Astrocyte of the cerebellum (primary cell): ENCODE results near the gene GPATCH4.

Source experiments
- DNase-seq: peaks from one replicate; pipeline ENCODE4 v3.0.0-alpha.2; 2011; ENCODE audit warnings: low read depth
- H3K4me3 ChIP-seq: 2 replicates; pipeline ENCODE4 v1.5.1; 2011; ENCODE audit warnings: mild to moderate bottlenecking, low read depth, low read length, moderate library complexity
- CTCF ChIP-seq: IDR thresholded peaks from 2 replicates; pipeline ENCODE4 v1.5.1; 2012; ENCODE audit warnings: low read length, low read depth, moderate library complexity, mild to moderate bottlenecking; ENCODE audit errors: missing control alignments
- in situ Hi-C: cut with HindIII; loops from 2 replicates; pipeline ENCODE4 v1.10.0; 2017; ENCODE audit warnings: low sequenced_read_pairs

The GPATCH4 gene

GRCh38 chr1:156593661-156593989, 7.7 kb downstream of the GPATCH4 start:
- no peak overlapping the region for H3K4me3 ChIP-seq
- in situ Hi-C loops, result no loop called here
- DNase-seq, result no peak
- TF ChIP-seq CTCF, result no peak

- in situ Hi-C loops, result no loop called here
- H3K4me3 ChIP-seq, result no peak overlapping the region
- no peak for DNase-seq
- no peak for TF ChIP-seq CTCF
These were observed 8.2 kb downstream of the GPATCH4 start for GRCh38 chr1:156592910-156593660.

GRCh38 chr1:156592158-156592909, 8.9 kb downstream of the GPATCH4 start:
- in situ Hi-C loops, result no loop called here
- no peak for TF ChIP-seq CTCF
- no peak for DNase-seq
- H3K4me3 ChIP-seq, result peak overlapping the region; percentile 74

GRCh38 chr1:156591432-156592157, 9.7 kb downstream of the GPATCH4 start, which contains the start of gene NAXE:
NAXE (plus strand) TSS chr1:156591776; CDS start chr1:156591805, 29 bp downstream.
- in situ Hi-C loops, result no loop called here

GRCh38 chr1:156591181-156591431, 10.2 kb downstream of the GPATCH4 start:
- in situ Hi-C loops, result no loop called here
- no peak for TF ChIP-seq CTCF
- peak overlapping the region; percentile 74 for H3K4me3 ChIP-seq
- no peak for DNase-seq

More at GRCh38 chr1:156591432-156592157, 9.7 kb downstream of the GPATCH4 start, which contains the start of gene NAXE:
- no peak for TF ChIP-seq CTCF
- H3K4me3 ChIP-seq, result peak within 1 kb of the TSS; percentile 74
- no peak for DNase-seq

GRCh38 chr1:156590326-156591180, 10.7 kb downstream of the GPATCH4 start:
- no peak for DNase-seq
- no peak overlapping the region for H3K4me3 ChIP-seq
- in situ Hi-C loops, result no loop called here
- TF ChIP-seq CTCF, result no peak
